Retina (tissue), 1 donor: ENCODE measurements around the gene PTPRN2.

ENCODE experiments used
- DNase-seq: peaks from one replicate; pipeline ENCODE4 v3.0.0-alpha.2; 2016

Gene PTPRN2

GRCh38 chr7:157615101-157615817, 972.4 kb downstream of the PTPRN2 start:
- DNase-seq = no peak

DNA sequence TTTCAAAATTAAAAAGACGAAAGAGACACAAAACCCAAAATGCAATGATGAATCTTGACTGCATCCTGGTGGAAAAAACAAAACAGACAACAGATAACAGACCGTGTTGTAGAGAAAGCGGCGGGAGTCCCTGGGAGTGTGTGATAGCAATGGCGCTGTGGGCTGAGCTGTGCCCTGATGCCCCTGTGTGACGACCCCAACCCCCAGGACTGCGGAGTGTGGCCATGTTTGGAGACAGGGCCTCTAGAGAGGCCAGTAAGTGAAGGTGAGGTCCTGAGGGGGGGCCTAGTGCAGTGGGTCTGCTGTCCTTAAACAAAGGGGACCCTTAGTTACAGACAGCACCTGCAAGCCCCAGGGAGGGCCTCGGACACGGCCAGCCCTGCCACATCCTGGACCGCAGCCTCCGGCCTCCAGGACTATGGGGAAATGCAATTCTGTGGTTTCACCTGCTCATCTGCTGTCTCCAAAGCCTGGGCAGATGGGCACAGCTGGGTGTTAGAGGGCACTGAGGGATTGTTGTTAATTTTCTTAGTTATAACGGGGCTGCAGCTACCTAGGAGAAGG, 973.1 kb downstream of the PTPRN2 start:
- no peak for DNase-seq

GRCh38 chr7:157613575-157614322, 973.9 kb downstream of the PTPRN2 start:
- DNase-seq = peak; percentile 73

DNA sequence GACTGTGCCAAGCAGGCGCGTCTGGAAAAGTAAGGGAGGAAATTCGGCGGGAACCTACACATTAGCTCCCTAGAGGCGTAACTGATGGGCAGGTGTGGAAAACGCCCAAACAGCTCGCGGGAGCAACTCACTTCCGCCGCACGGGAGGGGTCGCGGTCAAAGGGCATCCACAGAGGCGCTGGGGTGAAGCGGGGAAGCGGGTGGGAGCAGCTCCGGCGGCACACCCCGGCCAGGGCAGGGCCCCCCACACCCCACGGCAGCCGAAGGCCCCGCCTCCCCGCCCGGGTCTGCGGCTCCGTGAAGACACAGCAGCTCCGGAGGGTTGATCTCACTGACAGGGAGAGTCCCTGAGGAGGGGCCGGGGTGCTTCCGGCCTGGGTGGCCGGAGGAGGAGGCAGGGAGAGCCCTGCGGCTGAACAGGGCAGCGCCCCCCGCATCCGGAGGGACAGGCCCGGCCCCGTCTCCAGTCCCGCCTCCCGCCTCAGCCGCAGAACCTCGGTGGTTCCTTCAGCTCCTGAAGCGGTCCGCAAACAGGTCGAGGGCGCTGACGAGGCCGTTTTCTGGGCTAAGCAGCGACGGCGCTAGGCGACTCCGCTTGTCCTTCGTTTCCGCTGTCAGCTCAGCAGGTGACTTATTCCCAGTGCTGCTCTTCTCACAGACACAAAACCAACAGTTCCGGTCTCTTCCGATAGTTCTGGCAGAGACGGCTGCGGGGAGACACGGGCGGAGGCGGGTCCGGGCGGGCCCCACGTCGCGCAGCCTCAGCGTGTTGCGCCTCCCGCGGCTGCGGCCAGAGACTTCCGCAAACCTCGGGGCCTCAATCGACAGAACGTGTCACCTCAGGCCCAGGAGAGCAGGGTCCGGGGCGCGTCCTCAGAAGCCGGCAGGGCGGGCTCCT, 974.7 kb downstream of the PTPRN2 start:
- peak; percentile 81 for DNase-seq

- no peak for DNase-seq
Measured at GRCh38 chr7:157612009-157612663, 975.5 kb downstream of the PTPRN2 start.

GRCh38 chr7:157611341-157611740, 976.3 kb downstream of the PTPRN2 start:
- no peak for DNase-seq

DNA sequence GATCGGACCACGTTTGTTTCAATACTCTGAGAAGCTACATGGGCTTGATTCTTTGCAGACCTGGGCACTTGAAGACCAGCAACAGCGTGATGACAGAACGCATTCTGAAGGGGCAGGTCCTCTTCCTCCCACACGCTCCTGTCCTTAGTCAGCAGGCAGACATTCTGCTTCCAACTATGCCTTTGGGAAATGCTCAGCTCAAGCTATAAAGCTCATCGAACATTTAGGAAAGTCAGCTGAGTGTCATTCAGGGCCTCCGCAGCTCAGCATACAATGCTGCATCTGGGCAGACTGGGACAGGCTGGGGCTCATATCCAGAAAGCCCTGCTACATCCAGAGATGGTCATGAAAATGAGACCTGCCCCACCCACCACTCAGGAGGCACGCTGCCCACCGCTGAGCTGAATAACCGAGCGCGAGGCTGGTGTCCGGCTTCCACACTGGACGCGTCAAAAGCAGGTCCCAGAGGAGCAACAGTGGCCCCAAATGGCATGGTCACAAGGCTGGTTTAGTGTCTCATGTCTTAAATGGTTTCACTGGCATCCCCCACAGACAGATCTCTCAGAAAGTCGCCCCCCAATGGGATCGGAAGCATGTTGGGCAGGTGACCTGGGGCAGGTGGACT, 976.8 kb downstream of the PTPRN2 start:
- no peak for DNase-seq

DNA sequence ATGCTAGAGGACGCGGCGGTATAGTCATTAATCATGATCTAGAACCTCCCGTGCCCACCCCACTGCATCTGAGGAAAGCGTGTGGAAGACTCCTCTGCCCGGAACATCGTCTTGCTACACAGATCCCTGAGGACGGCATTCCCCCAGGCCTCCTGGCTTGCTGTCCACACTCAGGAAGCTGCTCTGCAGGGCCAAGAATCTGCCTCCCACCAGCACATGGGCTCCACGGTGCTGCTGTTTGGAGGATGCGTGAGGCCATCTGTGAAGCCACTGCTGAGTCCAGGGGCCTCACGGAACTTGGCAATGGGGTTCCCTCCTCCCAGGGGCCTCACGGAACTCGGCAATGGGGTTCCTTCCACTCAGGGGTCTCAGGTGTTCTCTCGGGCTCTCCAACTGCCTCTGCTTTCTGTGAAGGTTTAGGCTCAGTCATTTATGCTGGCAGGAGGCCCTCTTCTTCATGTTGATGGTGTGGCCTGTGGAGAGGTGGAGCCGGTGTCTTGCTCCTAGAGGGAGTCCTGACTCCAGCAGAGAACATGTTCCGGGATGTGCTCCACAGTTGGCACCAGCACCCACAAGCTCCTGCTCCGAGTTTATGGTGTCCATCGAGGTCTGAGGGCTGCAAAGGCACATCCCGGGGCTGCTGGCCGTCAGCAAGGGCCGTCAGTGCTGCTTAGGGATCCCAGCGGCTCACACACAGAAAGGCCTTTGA, 977.5 kb downstream of the PTPRN2 start:
- DNase-seq = no peak

DNA sequence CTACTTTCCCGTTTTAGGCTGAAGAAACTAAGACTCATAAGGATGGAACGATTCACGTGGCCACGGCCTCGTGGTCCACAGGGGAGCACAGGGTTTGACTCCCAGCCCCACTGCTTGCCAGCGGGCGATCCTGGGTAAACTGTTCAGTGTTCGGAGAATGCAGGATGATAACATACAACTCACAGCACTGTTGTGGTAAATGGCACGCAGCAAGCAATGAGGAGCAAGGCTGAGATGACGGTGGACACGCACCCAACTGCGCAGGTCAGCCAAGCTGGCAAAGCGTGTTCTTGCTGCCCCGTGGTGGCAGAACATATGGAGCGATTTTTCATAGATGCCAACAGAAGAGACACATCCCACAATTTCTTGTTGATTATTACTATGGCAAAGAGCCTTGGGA, 978.1 kb downstream of the PTPRN2 start:
- no peak for DNase-seq

- no peak for DNase-seq
Measured at GRCh38 chr7:157607218-157607617, 980.4 kb downstream of the PTPRN2 start.

DNA sequence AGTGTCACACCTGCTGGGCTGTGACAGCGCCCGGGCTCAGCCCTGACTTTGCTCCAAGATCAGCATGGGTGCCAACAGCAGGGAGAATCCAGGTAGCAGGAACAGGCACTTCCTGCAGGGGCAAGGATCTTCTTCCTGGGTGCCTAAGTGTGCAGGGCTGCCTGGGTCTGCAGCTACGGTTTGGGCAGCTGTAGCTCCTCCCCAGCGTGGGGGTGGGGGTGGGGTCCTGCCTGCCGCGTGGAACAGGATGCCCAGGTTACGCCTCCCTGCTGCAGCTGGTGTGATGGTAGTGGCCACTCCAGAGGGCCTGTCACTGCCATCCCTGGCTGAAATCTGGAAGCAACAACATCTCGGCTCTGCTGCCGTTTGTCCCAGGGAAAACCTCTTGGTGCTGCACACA, 981.5 kb downstream of the PTPRN2 start:
- no peak for DNase-seq

DNA sequence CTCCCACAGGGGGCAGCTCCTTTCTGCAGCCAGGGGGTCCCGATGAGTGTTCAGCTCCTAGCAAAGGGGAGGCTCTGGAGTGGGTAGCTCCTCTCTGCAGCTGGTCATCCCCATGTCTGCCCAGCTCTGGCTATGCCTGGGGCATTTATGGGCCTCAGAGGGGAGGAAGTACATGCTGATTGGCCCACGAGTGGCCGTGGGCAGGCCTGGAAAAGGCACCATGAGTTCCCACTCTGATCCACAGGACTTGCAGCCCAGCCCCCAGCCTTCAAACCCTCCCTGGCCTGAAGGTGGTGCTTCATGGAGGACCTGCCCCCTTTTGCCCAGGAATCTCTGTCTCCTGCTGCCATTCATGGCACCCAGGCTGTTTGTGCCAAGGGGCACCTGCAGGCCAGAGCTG, 982.0 kb downstream of the PTPRN2 start:
- no peak for DNase-seq

DNA sequence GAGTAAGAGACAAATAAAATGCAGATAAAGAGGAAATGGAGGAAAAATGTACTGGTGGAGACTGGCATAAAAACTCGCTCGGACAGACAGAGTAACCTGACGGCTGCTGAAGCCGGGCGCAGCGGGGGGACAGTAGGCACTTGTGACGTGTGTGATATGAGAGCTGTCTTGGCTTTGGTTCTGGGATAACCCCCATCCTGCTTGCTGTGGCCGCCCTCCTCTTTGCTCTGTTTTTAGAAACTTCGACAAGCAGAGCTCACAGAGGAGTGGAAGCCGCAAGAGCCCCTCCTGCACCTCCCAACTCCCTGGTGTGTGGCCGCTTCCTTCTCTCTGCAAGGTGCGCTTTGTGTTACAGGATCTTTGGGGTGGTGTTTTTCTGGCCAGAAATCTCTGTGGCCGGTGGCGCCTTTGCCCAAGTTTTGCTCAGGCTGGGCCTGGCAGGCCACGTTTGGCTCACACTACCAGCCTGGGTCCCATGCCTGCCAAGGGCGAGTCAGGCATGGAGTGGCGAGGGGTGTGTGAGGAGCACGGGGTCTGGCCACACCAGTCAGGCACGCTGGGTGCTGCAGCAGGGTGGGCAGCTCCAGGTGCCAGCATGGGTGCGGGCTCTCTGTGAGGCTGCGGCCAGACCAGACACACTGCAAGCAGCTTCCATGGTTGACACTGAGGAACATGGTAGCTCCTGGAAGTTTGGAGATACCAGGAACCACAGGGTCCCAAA, 982.8 kb downstream of the PTPRN2 start:
- no peak for DNase-seq

- DNase-seq = no peak
Measured at GRCh38 chr7:157603716-157604115, 983.9 kb downstream of the PTPRN2 start.

- no peak for DNase-seq
Measured at GRCh38 chr7:157603005-157603404, 984.6 kb downstream of the PTPRN2 start.

DNA sequence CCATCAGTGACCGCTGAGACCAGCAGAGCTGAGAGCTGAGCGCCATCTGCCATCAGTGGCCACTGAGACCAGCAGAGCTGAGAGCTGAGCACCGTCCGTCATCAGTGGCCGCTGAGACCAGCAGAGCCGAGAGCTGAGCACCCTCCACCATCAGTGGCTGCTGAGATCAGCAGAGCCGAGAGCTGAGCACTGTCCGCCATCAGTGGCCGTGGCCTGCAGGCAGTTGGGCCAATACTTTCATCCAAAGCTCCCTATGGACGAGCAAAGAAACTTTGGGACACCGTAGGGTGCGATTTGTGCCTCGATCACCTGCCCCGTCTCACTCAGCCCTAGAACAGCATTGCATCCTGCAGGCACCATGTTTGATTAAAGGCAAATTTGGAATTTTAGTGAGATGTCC, 985.0 kb downstream of the PTPRN2 start:
- no peak for DNase-seq

DNA sequence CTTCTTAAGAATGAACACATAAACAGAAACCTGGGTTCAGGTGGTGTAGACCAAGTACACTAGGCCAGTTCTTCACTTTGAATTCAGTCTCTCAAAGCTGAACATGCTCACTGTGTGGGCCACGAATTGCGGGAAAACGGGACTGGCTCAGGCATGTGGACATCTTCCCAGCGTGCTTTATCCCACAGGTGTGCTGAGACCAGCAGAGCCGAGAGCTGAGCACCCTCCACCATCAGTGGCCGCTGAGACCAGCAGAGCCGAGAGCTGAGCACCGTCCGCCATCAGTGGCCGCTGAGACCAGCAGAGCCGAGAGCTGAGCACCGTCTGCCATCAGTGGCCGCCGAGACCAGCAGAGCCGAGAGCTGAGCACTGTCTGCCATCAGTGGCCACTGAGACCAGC, 985.5 kb downstream of the PTPRN2 start:
- no peak for DNase-seq

- DNase-seq = no peak
Measured at GRCh38 chr7:157601530-157601929, 986.1 kb downstream of the PTPRN2 start.

GRCh38 chr7:157599491-157599890, 988.1 kb downstream of the PTPRN2 start:
- DNase-seq = no peak

DNA sequence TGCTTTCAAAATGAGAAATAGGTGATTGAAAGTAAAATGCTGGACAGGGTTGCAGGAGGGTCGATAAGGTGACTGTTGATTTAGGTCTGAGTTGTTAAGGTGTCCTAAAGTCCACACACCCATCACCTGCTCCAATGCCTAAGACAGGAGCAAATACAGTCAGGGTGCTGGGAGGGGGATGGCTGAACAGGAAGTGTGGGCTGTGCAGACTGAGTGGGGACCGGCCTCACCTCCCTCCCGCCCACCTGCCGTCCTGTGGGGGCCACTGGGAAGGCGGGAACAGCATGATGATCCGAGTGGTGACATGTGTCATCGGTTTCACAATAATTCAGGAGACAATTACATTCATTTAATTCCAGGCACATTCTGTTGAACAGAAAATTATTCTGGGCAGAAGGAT, 990.1 kb downstream of the PTPRN2 start:
- no peak for DNase-seq

DNA sequence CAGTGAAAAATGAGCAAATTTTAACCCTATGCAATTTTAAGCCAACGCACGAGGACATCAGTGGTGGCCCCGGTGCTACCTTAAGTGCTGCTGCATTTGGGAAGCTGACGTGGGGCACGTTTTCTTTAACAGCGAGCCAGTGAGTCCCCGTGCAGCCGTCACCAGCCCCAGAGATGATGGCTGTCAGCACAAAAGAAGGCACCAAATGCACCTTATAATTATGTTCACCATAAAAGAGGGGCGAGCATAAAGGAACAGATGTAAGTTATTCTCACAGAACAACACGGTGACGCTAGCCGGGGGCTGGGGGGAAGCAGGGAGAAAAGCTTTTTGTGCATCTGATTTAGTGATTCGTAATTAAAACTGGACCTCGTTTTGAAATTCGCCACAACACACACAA, 990.7 kb downstream of the PTPRN2 start:
- DNase-seq = no peak
